GM21529 (cell line): ENCODE results near the gene DUSP5.

Experiments
- ATAC-seq: cut with Tn5 transposase; IDR thresholded peaks from one replicate; pipeline ENCODE4 v1.9.1; 2021; ENCODE audit not compliant: unreplicated experiment

The DUSP5 gene

GRCh38 chr10:110544958-110545537 lies 47.3 kb downstream of the DUSP5 start:
- no peak for ATAC-seq

GRCh38 chr10:110546077-110546476 lies 48.4 kb downstream of the DUSP5 start:
- ATAC-seq = no peak

GRCh38 chr10:110546499-110547110 lies 48.9 kb downstream of the DUSP5 start:
- no peak for ATAC-seq

GRCh38 chr10:110547139-110547761 lies 49.5 kb downstream of the DUSP5 start:
- ATAC-seq = peak; percentile 65

- no peak for ATAC-seq
Observed at GRCh38 chr10:110548002-110548401, 50.3 kb downstream of the DUSP5 start.

- ATAC-seq = no peak
Observed at GRCh38 chr10:110549211-110549610, 51.5 kb downstream of the DUSP5 start.

- no peak for ATAC-seq
Observed at GRCh38 chr10:110553905-110554304, 56.2 kb downstream of the DUSP5 start.

- no peak for ATAC-seq
Observed at GRCh38 chr10:110556296-110556695, 58.6 kb downstream of the DUSP5 start.

GRCh38 chr10:110556969-110557601 lies 59.4 kb downstream of the DUSP5 start:
- peak; percentile 88 for ATAC-seq

GRCh38 chr10:110558041-110558440 lies 60.3 kb downstream of the DUSP5 start:
- ATAC-seq = no peak

GRCh38 chr10:110560012-110560411 lies 62.3 kb downstream of the DUSP5 start:
- ATAC-seq = no peak
